Right lobe of liver (tissue), 4 donors: ENCODE data around the gene ERC2.

Experiments used
- CTCF ChIP-seq, 4 donors: fragments of 200-600 bp in 3 of 4; fragments of 450-650 bp in 1 of 4; IDR thresholded peaks; one replicate each; pipeline versions ENCODE4 v1.5.1 to v1.8.0; 2016 to 2022; ENCODE audit warnings: antibody characterized with exemption in 4 of 4, mild to moderate bottlenecking in 2 of 4
- POLR2A ChIP-seq: fragments of 450-650 bp; IDR thresholded peaks from one replicate; pipeline ENCODE4 v1.6.1; 2017; ENCODE audit warnings: antibody characterized with exemption, mild to moderate bottlenecking
- donor health status: DM: no; HTN: no; CAD: no.
- donor health status: DM: no; HTN: no; CAD: no.
- donor health status: DM: no; HTN: yes; CAD: no.

GRCh38 chr3:56154297-56154696, 314.0 kb downstream of the ERC2 start:
- TF ChIP-seq POLR2A (no peak), CTCF (IDR thresholded peaks at IDR 0.05) (no peak)
